Keratinocyte (primary cell): Measurements from ENCODE around the gene PHOX2A. TPM values are rescaled to one million over a fixed set of nuclear protein-coding genes. Genes with fewer than 3 reads are reported as not detected.

Experiments used
- DNase-seq: peaks from one replicate; pipeline ENCODE4 v3.0.0-alpha.2; 2011; ENCODE audit warnings: low read depth, missing footprints, low spot score
- FAIRE-seq: peaks from 2 replicates; lab custom pipeline; 2011; peaks lifted over from hg19 to GRCh38; lab: Jason Lieb, UNC
- H2AFZ ChIP-seq: 2 replicates; pipeline ENCODE4 v1.6.0; 2012; ENCODE audit warnings: low read length, control low read depth, inconsistent platforms; ENCODE audit not compliant: control insufficient read depth
- H3K27ac ChIP-seq: 2 replicates; pipeline ENCODE4 v1.5.1; 2011; ENCODE audit warnings: low read length; ENCODE audit not compliant: control insufficient read depth, insufficient read depth
- H3K27me3 ChIP-seq: 3 replicates; pipeline ENCODE4 v1.6.0; 2011; ENCODE audit warnings: low read length; ENCODE audit not compliant: control insufficient read depth, insufficient read depth; ENCODE audit errors: extremely low read depth
- H3K36me3 ChIP-seq, 2 experiments: 2 replicates in 1 of 2; 3 replicates in 1 of 2; pipeline ENCODE4 v1.5.1; 2011; ENCODE audit warnings: low read length in 2 of 2, mild to moderate bottlenecking in 1 of 2; ENCODE audit not compliant: control insufficient read depth in 2 of 2, insufficient read depth in 2 of 2; ENCODE audit errors: extremely low read depth in 1 of 2
- H3K4me1 ChIP-seq: 3 replicates; pipeline ENCODE4 v1.5.1; 2011; ENCODE audit warnings: low read length; ENCODE audit not compliant: control insufficient read depth, insufficient read depth; ENCODE audit errors: extremely low read depth
- H3K4me2 ChIP-seq: 3 replicates; pipeline ENCODE4 v1.6.0; 2011; ENCODE audit warnings: low read depth, low read length; ENCODE audit not compliant: control insufficient read depth, insufficient read depth; ENCODE audit errors: extremely low read depth
- H3K4me3 ChIP-seq, 3 experiments: fragments of 200-600 bp in 1 of 3; sonication (generic) in 1 of 3; 2 replicates in 2 of 3; 3 replicates in 1 of 3; pipeline ENCODE4 v1.5.1; 2011 to 2016; ENCODE audit warnings: low read length in 3 of 3, mild to moderate bottlenecking in 3 of 3, control low read depth in 2 of 3, inconsistent platforms in 1 of 3, low read depth in 1 of 3, mixed read lengths in 1 of 3, mixed run types in 1 of 3, moderate library complexity in 1 of 3; ENCODE audit not compliant: control insufficient read depth in 2 of 3, insufficient read depth in 2 of 3; ENCODE audit errors: extremely low read depth in 1 of 3
- H3K79me2 ChIP-seq: 2 replicates; pipeline ENCODE4 v1.6.0; 2012; ENCODE audit warnings: low read length; ENCODE audit not compliant: control insufficient read depth, insufficient read depth
- H3K9ac ChIP-seq: 3 replicates; pipeline ENCODE4 v1.6.0; 2011; ENCODE audit warnings: low read length; ENCODE audit not compliant: control insufficient read depth, insufficient read depth; ENCODE audit errors: extremely low read depth
- H3K9me1 ChIP-seq: 3 replicates; pipeline ENCODE4 v1.6.0; 2011; ENCODE audit warnings: low read length; ENCODE audit not compliant: control insufficient read depth, insufficient read depth; ENCODE audit errors: extremely low read depth
- H3K9me3 ChIP-seq: 2 replicates; pipeline ENCODE4 v1.5.1; 2012; ENCODE audit warnings: low read depth, low read length; ENCODE audit not compliant: control insufficient read depth
- H4K20me1 ChIP-seq: 3 replicates; pipeline ENCODE4 v1.6.0; 2011; ENCODE audit warnings: low read length; ENCODE audit not compliant: control insufficient read depth, insufficient read depth; ENCODE audit errors: extremely low read depth
- EZH2 ChIP-seq: IDR thresholded peaks from one replicate; pipeline ENCODE4 v1.6.1; 2012; ENCODE audit warnings: inconsistent platforms, mild to moderate bottlenecking, low read length, moderate library complexity
- dilution Hi-C: fragments of 300-500 bp; cut with MboI; formaldehyde crosslinking; loops from one replicate; pipeline ENCODE4 v1.7.0; 2020; ENCODE audit warnings: low sequenced_read_pairs; ENCODE audit not compliant: extremely low pct_ligation_motif_present
- polyA plus RNA-seq, 5 experiments: library from polyadenylated mRNA; depleted of rRNA in 3 of 5; stranded (reverse) in 3 of 5; stranded (forward) in 1 of 5; unstranded in 1 of 5; fragments of >200 nt; gene quantifications; 1 replicate in 1 of 5; 2 replicates in 3 of 5; 3 replicates in 1 of 5; pipeline versions ENCODE4 v1.2.1 to v1.2.3, GENCODE V29; 2011 to 2012; ENCODE audit warnings: missing spikeins in 2 of 5, low read depth in 1 of 5, low replicate concordance in 1 of 5
- TF ChIP-seq, protein P1 (sequence below), 3 experiments: IDR thresholded peaks in 1 of 3; conservative IDR thresholded peaks in 1 of 3; optimal IDR thresholded peaks in 1 of 3; 2 replicates in 2 of 3; 3 replicates in 1 of 3; pipeline versions ENCODE3 to v1.5.1; 2011; ENCODE audit warnings: low read length in 3 of 3, mild to moderate bottlenecking in 3 of 3, moderate library complexity in 2 of 3, control low read depth in 1 of 3, inconsistent platforms in 1 of 3; ENCODE audit not compliant: insufficient read depth in 2 of 3; ENCODE audit errors: extremely low read depth in 1 of 3

Gene PHOX2A
- polyA plus RNA-seq, 1 donor (not counting 4 experiments of a cell fraction or from before 2014, with no cell fraction given) = not detected

- Histone ChIP-seq H3K79me2 (no peaks in the 10 kb centered on the region), H3K9ac (no peak overlapping the region), H3K9me1 (no peaks in the 10 kb centered on the region), H4K20me1 (no peaks in the 10 kb centered on the region), H3K9me3 (no peaks in the 10 kb centered on the region), H3K27me3 (no peaks in the 10 kb centered on the region), H3K4me2 (no peak overlapping the region), H3K36me3 (no peaks in the 10 kb centered on the region), H2AFZ (no peak overlapping the region), H3K4me3 (no peak overlapping the region), H3K4me1 (no peaks in the 10 kb centered on the region), H3K27ac (no peak overlapping the region)
- FAIRE-seq (no peak), DNase-seq (no peak)
- TF ChIP-seq, protein P1, sequence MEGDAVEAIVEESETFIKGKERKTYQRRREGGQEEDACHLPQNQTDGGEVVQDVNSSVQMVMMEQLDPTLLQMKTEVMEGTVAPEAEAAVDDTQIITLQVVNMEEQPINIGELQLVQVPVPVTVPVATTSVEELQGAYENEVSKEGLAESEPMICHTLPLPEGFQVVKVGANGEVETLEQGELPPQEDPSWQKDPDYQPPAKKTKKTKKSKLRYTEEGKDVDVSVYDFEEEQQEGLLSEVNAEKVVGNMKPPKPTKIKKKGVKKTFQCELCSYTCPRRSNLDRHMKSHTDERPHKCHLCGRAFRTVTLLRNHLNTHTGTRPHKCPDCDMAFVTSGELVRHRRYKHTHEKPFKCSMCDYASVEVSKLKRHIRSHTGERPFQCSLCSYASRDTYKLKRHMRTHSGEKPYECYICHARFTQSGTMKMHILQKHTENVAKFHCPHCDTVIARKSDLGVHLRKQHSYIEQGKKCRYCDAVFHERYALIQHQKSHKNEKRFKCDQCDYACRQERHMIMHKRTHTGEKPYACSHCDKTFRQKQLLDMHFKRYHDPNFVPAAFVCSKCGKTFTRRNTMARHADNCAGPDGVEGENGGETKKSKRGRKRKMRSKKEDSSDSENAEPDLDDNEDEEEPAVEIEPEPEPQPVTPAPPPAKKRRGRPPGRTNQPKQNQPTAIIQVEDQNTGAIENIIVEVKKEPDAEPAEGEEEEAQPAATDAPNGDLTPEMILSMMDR (optimal IDR thresholded peaks at IDR 0.05 in 1 of 3, IDR thresholded peaks at IDR 0.05 in 1 of 3, conservative IDR thresholded peaks at IDR 0.05 in 1 of 3; ENCODE audit: extremely low read depth in 1 of 3, insufficient read depth in 2 of 3, low read length in 3 of 3) = no peak
- TF ChIP-seq EZH2 = no peak
- dilution Hi-C loops = no loop called here
Observed at GRCh38 chr11:72265951-72266350, 22.0 kb upstream of the PHOX2A start.

DNA sequence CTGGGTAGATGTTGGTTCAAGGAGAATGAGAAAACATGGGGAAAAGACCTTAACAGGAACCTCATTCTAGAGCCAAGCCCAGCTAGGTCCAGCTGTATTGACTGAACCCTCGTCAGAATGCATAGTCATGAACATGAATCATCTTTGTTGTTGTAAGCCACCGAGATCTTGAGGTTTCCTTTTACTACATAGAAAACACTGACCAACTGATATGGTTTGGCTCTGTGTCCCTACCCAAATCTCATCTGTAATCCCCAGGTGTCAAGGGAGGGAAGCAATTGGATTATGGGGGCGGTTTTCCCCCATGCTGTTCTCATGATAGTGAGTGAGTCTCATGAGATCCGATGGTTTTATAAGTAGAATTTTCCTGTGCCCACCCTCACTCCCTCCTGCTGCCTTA lies 19.4 kb upstream of the PHOX2A start:
- H3K9me3 ChIP-seq = no peaks in the 10 kb centered on the region
- H2AFZ ChIP-seq = no peak overlapping the region
- DNase-seq (no peak), FAIRE-seq (no peak)
- H3K4me1 ChIP-seq = no peaks in the 10 kb centered on the region
- dilution Hi-C loops = no loop called here
- H3K36me3 ChIP-seq = no peaks in the 10 kb centered on the region
- no peaks in the 10 kb centered on the region for H3K9me1 ChIP-seq
- H3K27me3 ChIP-seq = no peaks in the 10 kb centered on the region
- no peaks in the 10 kb centered on the region for H4K20me1 ChIP-seq
- H3K9ac ChIP-seq = no peak overlapping the region
- TF ChIP-seq, protein P1 (optimal IDR thresholded peaks at IDR 0.05 in 1 of 3, IDR thresholded peaks at IDR 0.05 in 1 of 3, conservative IDR thresholded peaks at IDR 0.05 in 1 of 3; ENCODE audit: extremely low read depth in 1 of 3, insufficient read depth in 2 of 3, low read length in 3 of 3) = no peak
- TF ChIP-seq EZH2 = no peak
- H3K4me2 ChIP-seq = no peak overlapping the region
- H3K27ac ChIP-seq = no peak overlapping the region
- H3K79me2 ChIP-seq = no peaks in the 10 kb centered on the region
- H3K4me3 ChIP-seq = no peak overlapping the region
